Fibroblast of gingiva (primary cell): ENCODE results near the gene AFAP1.

Source experiments
- DNase-seq: peaks from one replicate; pipeline ENCODE4 v3.0.0-alpha.2; 2011; ENCODE audit warnings: low read depth

AFAP1 gene

GRCh38 chr4:7912826-7913225 lies 26.8 kb downstream of the AFAP1 start:
- no peak for DNase-seq

GRCh38 chr4:7910952-7911578 lies 28.6 kb downstream of the AFAP1 start:
- peak; percentile 67 for DNase-seq

DNA sequence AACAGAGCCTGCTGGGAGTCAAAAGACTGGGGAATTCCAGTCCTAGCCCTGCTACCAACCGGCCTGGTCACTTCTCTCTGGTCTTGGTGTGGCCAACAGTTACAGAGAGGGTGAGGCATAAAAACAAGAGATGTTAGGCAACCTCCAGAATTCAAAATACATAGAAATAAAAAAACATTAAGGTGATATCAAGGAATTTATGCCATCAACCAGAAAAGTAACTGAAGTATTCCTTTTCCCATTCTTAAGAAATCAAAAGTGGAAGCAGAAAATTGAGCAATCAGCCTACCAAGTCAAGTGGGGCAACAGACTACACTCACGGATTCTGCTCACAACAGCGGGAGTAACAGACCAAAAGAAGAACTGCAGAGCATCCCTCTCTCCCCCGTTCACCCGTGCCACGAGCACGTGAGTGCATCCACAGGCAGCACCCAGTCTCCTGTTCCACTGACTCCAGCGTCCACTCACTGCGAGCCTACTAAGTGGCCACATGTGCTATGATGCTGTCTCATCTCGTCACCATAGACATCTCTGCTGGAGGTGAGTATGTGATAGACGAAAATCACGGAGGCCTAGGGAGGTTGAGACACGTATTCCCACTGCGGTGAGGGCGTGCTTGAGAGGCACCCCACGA lies 29.3 kb downstream of the AFAP1 start:
- peak; percentile 74 for DNase-seq

- DNase-seq = peak; percentile 52
Measured at GRCh38 chr4:7909463-7910262, 30.0 kb downstream of the AFAP1 start.

- DNase-seq = no peak
Measured at GRCh38 chr4:7908668-7909067, 31.0 kb downstream of the AFAP1 start.

- peak; percentile 17 for DNase-seq
Measured at GRCh38 chr4:7907142-7907541, 32.5 kb downstream of the AFAP1 start.

- DNase-seq = no peak
Measured at GRCh38 chr4:7906171-7906701, 33.4 kb downstream of the AFAP1 start.

DNA sequence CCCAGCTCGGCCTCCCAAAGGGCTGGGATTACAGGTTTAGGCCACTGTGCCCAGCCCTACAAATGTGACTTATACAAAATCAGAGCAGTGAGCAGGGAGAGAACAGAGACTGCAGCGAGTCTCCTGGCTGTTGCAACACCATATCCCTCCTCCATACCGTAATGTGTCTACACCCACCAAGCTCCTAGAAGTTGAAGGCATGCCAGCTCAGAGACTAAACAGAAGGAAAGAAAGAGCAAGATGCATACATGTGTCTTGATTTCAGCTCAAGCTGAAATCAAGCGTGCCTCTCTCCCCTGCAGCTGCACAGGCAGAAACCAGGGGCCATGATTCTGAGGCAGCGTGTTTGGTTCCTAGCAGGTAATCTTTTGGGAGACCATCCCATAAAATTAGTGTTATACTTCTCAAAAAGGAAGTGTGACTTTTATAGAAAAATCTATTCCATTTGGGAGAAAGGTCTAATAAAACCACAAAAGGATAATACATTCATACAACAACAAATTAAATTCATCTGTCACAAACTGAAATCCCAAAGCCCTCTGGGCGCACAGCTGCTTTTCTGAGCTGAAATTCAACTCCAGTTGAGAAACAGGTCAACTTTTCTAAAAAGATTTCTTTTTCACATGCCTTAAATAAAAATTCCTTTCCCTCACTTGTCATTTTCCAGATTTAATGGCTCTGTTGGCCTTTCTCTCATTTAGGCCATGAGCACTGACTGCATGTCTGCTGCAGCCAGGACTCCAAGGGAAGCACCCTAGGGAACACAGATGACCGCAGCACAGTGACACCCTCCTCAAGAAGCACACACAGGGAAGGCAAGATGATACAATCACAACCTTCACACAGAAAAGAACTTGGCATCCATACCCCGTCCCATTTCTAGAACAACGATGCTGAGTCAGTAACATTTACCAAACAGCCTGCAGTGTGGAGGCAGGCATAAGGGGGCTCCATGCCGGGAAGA lies 34.4 kb downstream of the AFAP1 start:
- peak; percentile 98 for DNase-seq

- DNase-seq = peak; percentile 79
Measured at GRCh38 chr4:7903791-7904516, 35.7 kb downstream of the AFAP1 start.

GRCh38 chr4:7902826-7903225 lies 36.8 kb downstream of the AFAP1 start:
- DNase-seq = no peak

- DNase-seq = no peak
Measured at GRCh38 chr4:7902101-7902553, 37.5 kb downstream of the AFAP1 start.

GRCh38 chr4:7901311-7901885 lies 38.3 kb downstream of the AFAP1 start:
- no peak for DNase-seq

- DNase-seq = no peak
Measured at GRCh38 chr4:7900334-7900909, 39.2 kb downstream of the AFAP1 start.

DNA sequence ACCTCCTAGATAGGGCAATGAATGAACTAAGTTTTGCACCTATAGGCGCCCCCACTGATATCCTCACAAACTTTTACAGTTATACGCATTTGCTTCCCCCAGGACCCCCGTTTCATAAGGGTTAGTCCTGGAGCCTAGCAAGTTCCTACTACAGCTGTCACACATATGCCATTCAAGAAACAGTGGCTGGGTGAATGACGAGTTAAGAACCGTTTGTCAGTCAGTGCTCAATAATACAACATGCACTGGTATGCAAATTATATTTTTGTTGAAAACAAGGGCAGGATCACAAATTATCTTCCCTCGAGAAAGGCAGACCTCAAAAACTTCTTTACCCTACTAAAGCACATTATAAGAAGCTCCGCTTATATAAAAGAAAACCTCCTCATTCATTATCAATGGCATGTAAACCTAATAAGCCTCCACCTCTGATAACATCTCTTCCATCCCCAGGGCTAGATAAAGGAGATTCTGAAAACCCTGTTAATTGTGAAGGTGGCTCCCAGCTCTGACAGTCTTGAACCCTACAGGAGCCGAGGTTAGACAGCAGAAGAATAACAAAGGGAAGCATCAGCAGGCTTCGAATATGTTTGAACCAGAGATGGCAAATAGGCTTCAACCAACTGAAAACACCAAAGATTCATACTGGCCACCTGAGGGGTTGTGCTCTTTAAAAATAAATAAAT lies 40.3 kb downstream of the AFAP1 start:
- no peak for DNase-seq

DNA sequence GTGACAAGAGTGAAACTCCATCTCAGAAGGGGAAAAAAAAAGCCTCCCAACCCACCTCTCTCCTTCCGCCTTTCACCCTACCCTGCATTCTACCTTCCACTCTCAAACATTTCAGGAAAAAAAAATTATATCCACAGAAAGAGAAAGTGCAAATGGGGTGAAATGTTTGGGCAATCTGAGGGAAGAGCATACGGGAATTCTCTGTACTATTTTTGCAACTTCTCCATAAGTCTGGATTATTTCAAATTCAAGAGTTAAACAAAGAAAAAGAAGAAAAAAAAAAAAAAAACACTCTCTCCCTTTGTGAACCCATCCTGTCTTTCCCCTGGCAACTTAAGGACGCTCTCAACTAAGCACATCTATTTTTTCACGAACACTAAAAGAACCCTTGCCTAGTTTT lies 41.3 kb downstream of the AFAP1 start:
- DNase-seq = no peak

- DNase-seq = no peak
Measured at GRCh38 chr4:7897811-7898210, 41.9 kb downstream of the AFAP1 start.

- no peak for DNase-seq
Measured at GRCh38 chr4:7894677-7895181, 44.9 kb downstream of the AFAP1 start.

DNA sequence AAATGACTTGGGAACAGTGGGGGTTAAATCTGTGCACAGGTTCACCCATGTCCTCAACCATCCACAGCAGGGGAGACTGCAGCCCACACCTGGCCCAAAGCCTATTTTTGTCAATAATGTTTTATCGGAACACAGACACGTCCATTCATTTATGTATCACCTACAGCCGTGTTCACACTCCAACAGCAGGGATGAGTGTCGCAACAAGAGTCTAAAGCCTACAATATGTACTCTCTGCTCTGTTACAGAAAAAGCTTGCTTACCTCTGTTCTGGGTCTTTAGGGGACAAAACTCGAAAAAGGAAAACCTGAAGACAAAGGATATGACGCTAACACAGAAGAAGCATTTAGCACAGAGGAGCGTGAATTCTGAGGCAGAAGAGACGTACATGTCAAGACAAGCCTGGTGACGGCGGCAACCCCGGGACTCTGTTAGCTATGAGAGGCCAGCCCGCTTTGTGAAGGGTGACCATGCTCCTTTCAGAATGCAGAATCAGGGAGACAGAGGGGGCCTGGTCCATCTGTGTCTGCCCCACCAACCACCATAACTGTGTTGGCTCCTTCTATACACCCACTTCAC lies 45.5 kb downstream of the AFAP1 start:
- DNase-seq = no peak

GRCh38 chr4:7893539-7893938 lies 46.1 kb downstream of the AFAP1 start:
- DNase-seq = no peak
